Body of pancreas (tissue), 4 donors: ENCODE results near the gene ATP1A1. TPM values are rescaled to one million over a fixed set of nuclear protein-coding genes. Genes with fewer than 3 reads are reported as not detected.

Experiments
- ATAC-seq: fragments of 150-250 bp; one replicate; pipeline ENCODE4 v1.9.1; 2016
- DNase-seq, 4 donors: peaks; one replicate each; pipeline ENCODE4 v3.0.0-alpha.2; 2019
- H3K27ac ChIP-seq, 4 donors: fragments of 200-600 bp; sonication (generic); 1 replicate in 3 of 4; 2 replicates in 1 of 4; pipeline versions ENCODE4 v1.5.1 to v1.6.1; 2016 to 2019; ENCODE audit warnings: mild to moderate bottlenecking in 1 of 4, mixed read lengths in 1 of 4, moderate library complexity in 1 of 4
- H3K27me3 ChIP-seq, 2 donors: fragments of 200-600 bp; sonication (generic); one replicate each; pipeline ENCODE4 v1.6.0; 2016; ENCODE audit warnings: mild to moderate bottlenecking in 1 of 2
- H3K36me3 ChIP-seq, 2 donors: fragments of 200-600 bp; sonication (generic); replicated peaks in 1 of 2; 2 replicates each; pipeline ENCODE4 v1.5.1; 2016; ENCODE audit warnings: low read depth in 2 of 2; ENCODE audit not compliant: insufficient read depth in 1 of 2
- H3K4me1 ChIP-seq: fragments of 200-600 bp; sonication (generic); one replicate; pipeline ENCODE4 v1.6.0; 2016
- H3K4me3 ChIP-seq, 2 donors: fragments of 200-600 bp; sonication (generic); 1 replicate in 1 of 2; 2 replicates in 1 of 2; pipeline ENCODE4 v1.5.1; 2016 to 2019
- H3K9me3 ChIP-seq, 3 donors: fragments of 200-600 bp; sonication (generic); 1 replicate in 2 of 3; 2 replicates in 1 of 3; pipeline ENCODE4 v1.5.1; 2016
- CTCF ChIP-seq, 7 experiments: fragments of 450-650 bp in 4 of 7; fragments of 200-600 bp in 3 of 7; sonication (generic) in 3 of 7; IDR thresholded peaks; one replicate each; pipeline ENCODE4 v1.5.1; 2016 to 2019; ENCODE audit warnings: antibody characterized with exemption in 7 of 7
- POLR2A ChIP-seq, 3 donors: fragments of 450-650 bp; IDR thresholded peaks; one replicate each; pipeline ENCODE4 v1.6.1; 2016; ENCODE audit warnings: antibody characterized with exemption in 3 of 3, mild to moderate bottlenecking in 2 of 3
- WGBS, 2 donors: methylation state at CpG; one replicate each; pipeline ENCODE4 v1.1.5; 2017; 5-methylcytosine and 5-hydroxymethylcytosine counted together
- intact Hi-C: fragments of 100-400 bp; cut with DNase I; formaldehyde crosslinking; loops from one replicate; pipeline ENCODE4 v1.15.1; 2023
- total RNA-seq, 2 donors: library from RNA; depleted of rRNA; stranded (reverse); fragments of >200 nt; gene quantifications; one replicate each; pipeline ENCODE4 v1.1.0, GENCODE V29; 2016

ATP1A1 gene
- total RNA-seq, 2 donors from 2014 or later: 423 to 593 TPM

GRCh38 chr1:116401646-116402176 is 28.7 kb downstream of the ATP1A1 start:
- DNase-seq (no peak), ATAC-seq (no peak)
- Histone ChIP-seq H3K27ac (peak overlapping the region in 2 of 4 donors; percentile 6 to 17), H3K9me3 (no peaks in the 10 kb centered on the region), H3K36me3 (peaks cover 36 to 81% of the 10 kb centered on the region in 2 donors), H3K4me1 (no peaks in the 10 kb centered on the region), H3K27me3 (no peaks in the 10 kb centered on the region), H3K4me3 (no peak overlapping the region)
- intact Hi-C loops: no loop called here
- WGBS, 2 donors: 98 to 100% methylated on average over 3 of the region's 3 CpGs
- TF ChIP-seq CTCF (IDR thresholded peaks at IDR 0.05) (no peak), POLR2A (IDR thresholded peaks at IDR 0.05) (no peak)

- Histone ChIP-seq H3K4me1 (no peaks in the 10 kb centered on the region), H3K27ac (peak overlapping the region in 2 of 4 donors; percentile 4 to 17), H3K36me3 (peaks cover 31 to 78% of the 10 kb centered on the region in 2 donors), H3K9me3 (no peaks in the 10 kb centered on the region), H3K4me3 (no peak overlapping the region), H3K27me3 (no peaks in the 10 kb centered on the region)
- DNase-seq (no peak), ATAC-seq (no peak)
- intact Hi-C loops: no loop called here
- WGBS, 2 donors: 77 to 84% methylated on average over 3 of the region's 3 CpGs
- TF ChIP-seq POLR2A (IDR thresholded peaks at IDR 0.05) (no peak), CTCF (IDR thresholded peaks at IDR 0.05) (no peak)
These were observed 29.3 kb downstream of the ATP1A1 start for GRCh38 chr1:116402333-116402732.

GRCh38 chr1:116403496-116404136 is 30.6 kb downstream of the ATP1A1 start:
- intact Hi-C loops: no loop called here
- Histone ChIP-seq H3K27me3 (no peaks in the 10 kb centered on the region), H3K36me3 (peaks cover 31 to 65% of the 10 kb centered on the region in 2 donors), H3K4me1 (no peaks in the 10 kb centered on the region), H3K4me3 (no peak overlapping the region), H3K9me3 (no peaks in the 10 kb centered on the region), H3K27ac (peak overlapping the region in 2 of 4 donors; percentile 17 to 27)
- TF ChIP-seq CTCF (IDR thresholded peaks at IDR 0.05): no peak
- TF ChIP-seq POLR2A (IDR thresholded peaks at IDR 0.05): no peak
- DNase-seq (no peak), ATAC-seq (no peak)
- 86 to 88% methylated on average over 7 of the region's 7 CpGs for WGBS, 2 donors

- peaks cover 30 to 54% of the 10 kb centered on the region in 2 donors for H3K36me3 ChIP-seq
These were observed 31.7 kb downstream of the ATP1A1 start for GRCh38 chr1:116404699-116405098.

More at GRCh38 chr1:116404699-116405098, 31.7 kb downstream of the ATP1A1 start:
- no peak for ATAC-seq
- intact Hi-C loops: no loop called here
- Histone ChIP-seq H3K4me1 (no peaks in the 10 kb centered on the region), H3K4me3 (no peak overlapping the region), H3K27ac (peak overlapping the region in 2 of 4 donors; percentile 3 to 7), H3K9me3 (no peaks in the 10 kb centered on the region), H3K27me3 (no peaks in the 10 kb centered on the region)
- 76 to 85% methylated on average over 5 of the region's 5 CpGs for WGBS, 2 donors
- DNase-seq: no peak
- TF ChIP-seq CTCF (IDR thresholded peaks at IDR 0.05): no peak
- no peak for TF ChIP-seq POLR2A (IDR thresholded peaks at IDR 0.05)
